Cerebellar cortex (tissue), 1 donor: ENCODE measurements around the gene ALX4.

Experiments
- DNase-seq: peaks from one replicate; pipeline ENCODE4 v3.0.0-alpha.2; 2015; ENCODE audit warnings: low spot score

ALX4 gene

GRCh38 chr11:44335052-44335760 lies 25.3 kb upstream of the ALX4 start:
- DNase-seq: no peak

- DNase-seq: peak; percentile 66
These were observed 24.5 kb upstream of the ALX4 start for GRCh38 chr11:44334356-44335004.

GRCh38 chr11:44333271-44334218 lies 23.6 kb upstream of the ALX4 start:
- no peak for DNase-seq

GRCh38 chr11:44332665-44333064 lies 22.7 kb upstream of the ALX4 start:
- no peak for DNase-seq

GRCh38 chr11:44329472-44330230 lies 19.7 kb upstream of the ALX4 start:
- no peak for DNase-seq

- DNase-seq: no peak
These were observed 18.3 kb upstream of the ALX4 start for GRCh38 chr11:44328138-44328660.

GRCh38 chr11:44327730-44328129 lies 17.8 kb upstream of the ALX4 start:
- DNase-seq: peak; percentile 63

- peak; percentile 61 for DNase-seq
These were observed 16.9 kb upstream of the ALX4 start for GRCh38 chr11:44326615-44327475.

GRCh38 chr11:44325698-44326097 lies 15.8 kb upstream of the ALX4 start:
- DNase-seq: no peak

- DNase-seq: no peak
These were observed 15.0 kb upstream of the ALX4 start for GRCh38 chr11:44324749-44325525.

GRCh38 chr11:44324222-44324621 lies 14.3 kb upstream of the ALX4 start:
- no peak for DNase-seq

GRCh38 chr11:44322243-44322642 lies 12.3 kb upstream of the ALX4 start:
- no peak for DNase-seq

GRCh38 chr11:44321059-44321458 lies 11.1 kb upstream of the ALX4 start:
- DNase-seq: no peak

GRCh38 chr11:44320289-44320973 lies 10.5 kb upstream of the ALX4 start:
- no peak for DNase-seq

- no peak for DNase-seq
These were observed 9.8 kb upstream of the ALX4 start for GRCh38 chr11:44319552-44320288.

GRCh38 chr11:44319170-44319551 lies 9.2 kb upstream of the ALX4 start:
- DNase-seq: no peak

GRCh38 chr11:44318369-44318768 lies 8.4 kb upstream of the ALX4 start:
- DNase-seq: no peak

GRCh38 chr11:44316659-44317240 lies 6.8 kb upstream of the ALX4 start:
- DNase-seq: no peak
